Loucy (cell line): Measurements from ENCODE around the gene ADAT2.

Experiments used
- H2AFZ ChIP-seq: fragments of 200-600 bp; sonication (generic); 2 replicates; pipeline ENCODE4 v1.6.0; 2016; ENCODE audit warnings: antibody characterized with exemption, mild to moderate bottlenecking, low read length, moderate library complexity
- H3F3A ChIP-seq: fragments of 200-600 bp; 2 replicates; pipeline ENCODE4 v1.6.0; 2016; ENCODE audit warnings: antibody characterized with exemption, low read depth, mild to moderate bottlenecking
- H3K27me3 ChIP-seq: fragments of 200-600 bp; sonication (generic); 2 replicates; pipeline ENCODE4 v1.6.1; 2014; ENCODE audit warnings: low read length, mild to moderate bottlenecking; ENCODE audit not compliant: insufficient read depth, poor library complexity, severe bottlenecking
- H3K36me3 ChIP-seq: fragments of 200-600 bp; sonication (generic); 2 replicates; pipeline ENCODE4 v1.6.1; 2016; ENCODE audit warnings: low read length; ENCODE audit not compliant: insufficient read depth
- H3K4me1 ChIP-seq: fragments of 200-600 bp; sonication (generic); 2 replicates; pipeline ENCODE4 v1.5.1; 2014; ENCODE audit warnings: low read length, mild to moderate bottlenecking; ENCODE audit not compliant: insufficient read depth, poor library complexity, severe bottlenecking
- H3K4me2 ChIP-seq: fragments of 200-600 bp; sonication (generic); 2 replicates; pipeline ENCODE4 v1.6.0; 2014; ENCODE audit warnings: antibody characterized with exemption, low read length, low read depth, mild to moderate bottlenecking; ENCODE audit not compliant: poor library complexity, severe bottlenecking
- H3K4me3 ChIP-seq: fragments of 200-600 bp; sonication (generic); 2 replicates; pipeline ENCODE4 v1.5.1; 2014; ENCODE audit warnings: low read length, mild to moderate bottlenecking, mixed read lengths; ENCODE audit not compliant: poor library complexity, severe bottlenecking
- H3K79me2 ChIP-seq: fragments of 200-600 bp; sonication (generic); 2 replicates; pipeline ENCODE4 v1.6.1; 2014; ENCODE audit warnings: low read length; ENCODE audit not compliant: insufficient read depth
- H3K9ac ChIP-seq: fragments of 200-600 bp; sonication (generic); 2 replicates; pipeline ENCODE4 v1.6.0; 2014; ENCODE audit warnings: mild to moderate bottlenecking, low read depth, low read length, moderate library complexity; ENCODE audit not compliant: poor library complexity, severe bottlenecking
- H3K9me2 ChIP-seq: fragments of 200-600 bp; sonication (generic); replicated peaks from 2 replicates; pipeline ENCODE4 v1.6.1; 2016; ENCODE audit warnings: low read depth, low read length, mixed read lengths
- H3K9me3 ChIP-seq: fragments of 200-600 bp; sonication (generic); 2 replicates; pipeline ENCODE4 v1.6.1; 2014; ENCODE audit warnings: mild to moderate bottlenecking, antibody characterized with exemption, low read length, low read depth; ENCODE audit not compliant: insufficient read depth
- H4K20me1 ChIP-seq: fragments of 200-600 bp; sonication (generic); 2 replicates; pipeline ENCODE4 v1.6.0; 2014; ENCODE audit warnings: antibody characterized with exemption, low read length, mild to moderate bottlenecking; ENCODE audit not compliant: insufficient read depth, poor library complexity, severe bottlenecking
- EZH2phosphoT487 ChIP-seq: fragments of 200-600 bp; IDR thresholded peaks from 2 replicates; pipeline ENCODE4 v1.6.1; 2018; ENCODE audit warnings: antibody characterized with exemption, mild to moderate bottlenecking, moderate library complexity, borderline replicate concordance
- TF ChIP-seq, protein P1 (sequence below): fragments of 200-600 bp; sonication (generic); conservative IDR thresholded peaks from 2 replicates; pipeline ENCODE4 v1.5.1; 2014; ENCODE audit warnings: mild to moderate bottlenecking, antibody characterized with exemption, low read length

ADAT2 gene

DNA sequence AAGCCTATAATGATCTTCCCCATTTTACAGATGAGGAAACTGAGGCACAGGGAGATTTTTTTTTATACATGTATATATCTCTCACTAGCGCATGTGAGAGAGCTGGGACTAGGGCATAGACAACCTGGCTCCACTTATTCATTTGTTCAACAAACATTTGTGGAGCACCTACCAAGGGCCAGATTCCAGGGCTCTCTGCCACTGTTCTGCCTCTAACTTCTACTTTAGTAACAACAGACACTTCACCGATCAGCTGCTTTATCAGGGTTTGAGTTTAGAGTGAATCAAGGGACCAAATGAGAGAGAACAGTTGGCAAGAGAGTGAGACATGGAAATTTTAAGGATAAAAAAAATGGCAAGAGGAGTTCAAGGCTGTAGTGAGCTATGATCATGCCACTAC, 7.4 kb downstream of the ADAT2 start:
- Histone ChIP-seq H3K79me2 (peaks cover 21% of the 10 kb centered on the region; the same call in 1 of the 2 replicates), H3F3A (no peaks in the 10 kb centered on the region), H3K4me1 (peaks cover 14% of the 10 kb centered on the region), H3K9ac (no peak overlapping the region), H3K9me2 (no peaks in the 10 kb centered on the region), H2AFZ (no peak overlapping the region), H3K4me3 (no peak overlapping the region), H4K20me1 (no peaks in the 10 kb centered on the region), H3K36me3 (0 out of 2 replicates have a peak, but pooled peaks cover 9% of the 10 kb centered on the region), H3K9me3 (no peaks in the 10 kb centered on the region), H3K4me2 (no peak overlapping the region), H3K27me3 (no peaks in the 10 kb centered on the region)
- TF ChIP-seq, protein P1, sequence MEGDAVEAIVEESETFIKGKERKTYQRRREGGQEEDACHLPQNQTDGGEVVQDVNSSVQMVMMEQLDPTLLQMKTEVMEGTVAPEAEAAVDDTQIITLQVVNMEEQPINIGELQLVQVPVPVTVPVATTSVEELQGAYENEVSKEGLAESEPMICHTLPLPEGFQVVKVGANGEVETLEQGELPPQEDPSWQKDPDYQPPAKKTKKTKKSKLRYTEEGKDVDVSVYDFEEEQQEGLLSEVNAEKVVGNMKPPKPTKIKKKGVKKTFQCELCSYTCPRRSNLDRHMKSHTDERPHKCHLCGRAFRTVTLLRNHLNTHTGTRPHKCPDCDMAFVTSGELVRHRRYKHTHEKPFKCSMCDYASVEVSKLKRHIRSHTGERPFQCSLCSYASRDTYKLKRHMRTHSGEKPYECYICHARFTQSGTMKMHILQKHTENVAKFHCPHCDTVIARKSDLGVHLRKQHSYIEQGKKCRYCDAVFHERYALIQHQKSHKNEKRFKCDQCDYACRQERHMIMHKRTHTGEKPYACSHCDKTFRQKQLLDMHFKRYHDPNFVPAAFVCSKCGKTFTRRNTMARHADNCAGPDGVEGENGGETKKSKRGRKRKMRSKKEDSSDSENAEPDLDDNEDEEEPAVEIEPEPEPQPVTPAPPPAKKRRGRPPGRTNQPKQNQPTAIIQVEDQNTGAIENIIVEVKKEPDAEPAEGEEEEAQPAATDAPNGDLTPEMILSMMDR = no peak
- no peak for TF ChIP-seq EZH2phosphoT487

DNA sequence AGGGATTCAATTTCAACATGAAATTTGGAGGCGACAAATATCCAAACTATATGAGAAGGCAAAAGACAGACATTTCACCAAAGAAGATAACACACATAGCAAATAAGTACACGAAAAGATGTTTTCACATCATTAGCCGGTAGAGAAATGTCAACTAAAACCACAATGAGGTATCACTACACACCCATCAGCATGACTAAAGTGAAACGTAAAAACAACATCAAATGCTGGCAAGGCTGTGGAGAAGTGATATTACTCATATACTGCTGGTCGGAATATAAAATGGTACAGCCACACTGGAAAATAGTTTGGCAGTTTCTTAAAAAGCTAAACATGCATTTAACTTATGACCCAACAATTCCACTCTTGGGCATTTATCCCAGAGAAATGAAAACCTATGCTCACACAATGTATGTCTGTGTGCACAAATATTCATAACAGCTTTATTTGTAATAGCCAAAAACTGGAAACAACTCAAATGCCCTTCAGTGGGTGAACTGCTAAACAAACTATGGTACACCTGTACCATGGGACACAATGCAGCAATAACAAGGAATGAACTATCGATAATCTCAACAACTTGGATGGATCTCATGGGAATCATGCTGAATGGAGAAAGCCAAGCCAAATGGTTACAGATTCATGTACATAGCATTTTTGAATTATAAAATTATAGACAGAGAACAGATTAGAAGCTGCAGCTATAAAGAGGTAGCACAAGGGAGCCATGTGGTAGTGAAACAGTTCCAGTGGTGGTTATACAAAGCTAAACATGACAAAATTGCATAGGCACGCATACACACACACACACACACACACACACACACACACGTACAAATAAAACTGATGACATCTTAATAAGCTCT, 8.6 kb downstream of the ADAT2 start:
- H3K27me3 ChIP-seq = no peaks in the 10 kb centered on the region
- H4K20me1 ChIP-seq = no peaks in the 10 kb centered on the region
- TF ChIP-seq, protein P1 = no peak
- no peak for TF ChIP-seq EZH2phosphoT487
- H3K36me3 ChIP-seq = peaks cover 20% of the 10 kb centered on the region; the same call in 1 of the 2 replicates
- no peaks in the 10 kb centered on the region for H3F3A ChIP-seq
- H3K9ac ChIP-seq = no peak overlapping the region
- H3K9me2 ChIP-seq = no peaks in the 10 kb centered on the region
- no peaks in the 10 kb centered on the region for H3K9me3 ChIP-seq
- H3K4me2 ChIP-seq = no peak overlapping the region
- peaks cover 10% of the 10 kb centered on the region; the same call in 1 of the 2 replicates for H3K79me2 ChIP-seq
- no peak overlapping the region for H2AFZ ChIP-seq
- H3K4me1 ChIP-seq = peaks cover 11% of the 10 kb centered on the region
- H3K4me3 ChIP-seq = no peak overlapping the region

DNA sequence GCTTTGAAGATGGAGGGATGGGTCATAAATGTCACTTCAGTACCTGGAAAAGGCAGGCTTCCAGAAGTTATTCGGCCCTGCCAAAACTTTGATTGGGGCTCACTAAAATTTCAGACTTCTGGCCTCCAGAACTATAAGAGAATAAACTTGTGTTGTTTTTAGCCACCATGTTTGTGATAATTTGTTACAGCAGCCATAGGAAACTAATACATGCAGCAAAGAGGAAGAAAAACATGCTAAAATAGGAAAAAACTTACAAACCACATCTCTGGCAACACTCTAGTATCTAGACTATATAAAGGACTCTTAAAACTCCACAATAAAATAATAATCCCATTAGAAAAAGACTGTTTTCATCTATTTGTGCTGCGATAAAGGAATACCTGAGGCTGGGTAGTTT, 9.5 kb downstream of the ADAT2 start:
- Histone ChIP-seq H2AFZ (no peak overlapping the region), H4K20me1 (no peaks in the 10 kb centered on the region), H3F3A (no peaks in the 10 kb centered on the region), H3K27me3 (no peaks in the 10 kb centered on the region), H3K4me2 (no peak overlapping the region), H3K4me3 (no peak overlapping the region), H3K9ac (no peak overlapping the region), H3K36me3 (peaks cover 25% of the 10 kb centered on the region; the same call in 1 of the 2 replicates), H3K4me1 (peaks cover 4% of the 10 kb centered on the region), H3K79me2 (peaks cover 4% of the 10 kb centered on the region; the same call in 1 of the 2 replicates), H3K9me3 (no peaks in the 10 kb centered on the region), H3K9me2 (no peaks in the 10 kb centered on the region)
- no peak for TF ChIP-seq EZH2phosphoT487
- TF ChIP-seq, protein P1 = no peak
